Endothelial cell of umbilical vein (primary cell): ENCODE data around the gene INPP5A. TPM values are rescaled to one million over a fixed set of nuclear protein-coding genes. Genes with fewer than 3 reads are reported as not detected.

Experiments used
- BruUV-seq: library from RNA; stranded (reverse); fragments of 400-500 nt; replicated peaks from 2 replicates; lab custom pipeline; 2021; lab: Mats Ljungman, UMichigan
- CTCF ChIA-PET: fragments of 300-600, 350-600 bp; sonication (Branson Sonifier 250); formaldehyde crosslinking; loops from one replicate; lab custom pipeline; 2021; ENCODE audit warnings: antibody characterized with exemption, inconsistent platforms; lab: Charles Lee
- POLR2A ChIA-PET: fragments of 300-600, 350-600 bp; sonication (Branson Sonifier 250); formaldehyde crosslinking; loops from one replicate; lab custom pipeline; 2021; ENCODE audit warnings: antibody characterized with exemption, inconsistent platforms; lab: Charles Lee
- DNase-seq: peaks from one replicate; pipeline ENCODE4 v3.0.0-alpha.2; 2011; ENCODE audit warnings: low read depth, low spot score
- FAIRE-seq: peaks from 2 replicates; lab custom pipeline; 2011; peaks lifted over from hg19 to GRCh38; lab: Jason Lieb, UNC
- H2AFZ ChIP-seq: 2 replicates; pipeline ENCODE4 v1.6.0; 2012; ENCODE audit warnings: low read depth, low read length, control low read depth, inconsistent platforms
- H3K27ac ChIP-seq: 2 replicates; pipeline ENCODE4 v1.5.1; 2011; ENCODE audit warnings: low read depth, mild to moderate bottlenecking, control low read depth, low read length, moderate library complexity; ENCODE audit not compliant: insufficient read depth
- H3K27me3 ChIP-seq, 2 experiments: 2 replicates each; pipeline versions ENCODE4 v1.6.0 to v1.6.1; 2011; ENCODE audit warnings: low read length in 2 of 2, mixed read lengths in 1 of 2; ENCODE audit not compliant: control insufficient read depth in 2 of 2, insufficient read depth in 2 of 2
- H3K36me3 ChIP-seq, 2 experiments: 2 replicates in 1 of 2; 3 replicates in 1 of 2; pipeline ENCODE4 v1.5.1; 2011; ENCODE audit warnings: low read length in 2 of 2, mild to moderate bottlenecking in 1 of 2, moderate library complexity in 1 of 2; ENCODE audit not compliant: control insufficient read depth in 2 of 2, insufficient read depth in 2 of 2; ENCODE audit errors: extremely low read depth in 1 of 2
- H3K4me1 ChIP-seq: 3 replicates; pipeline ENCODE4 v1.5.1; 2011; ENCODE audit warnings: mild to moderate bottlenecking, low read length; ENCODE audit not compliant: control insufficient read depth, insufficient read depth; ENCODE audit errors: extremely low read depth
- H3K4me2 ChIP-seq: 2 replicates; pipeline ENCODE4 v1.6.1; 2011; ENCODE audit warnings: low read length, control low read depth, mixed read lengths; ENCODE audit not compliant: insufficient read depth
- H3K4me3 ChIP-seq, 3 experiments: fragments of 200-600 bp in 1 of 3; sonication (generic), shearing (Covaris generic) in 1 of 3; replicated peaks in 1 of 3; 2 replicates each; pipeline ENCODE4 v1.5.1; 2011 to 2016; ENCODE audit warnings: control low read depth in 3 of 3, low read length in 3 of 3, mild to moderate bottlenecking in 2 of 3, inconsistent platforms in 1 of 3, low read depth in 1 of 3, moderate library complexity in 1 of 3; ENCODE audit not compliant: insufficient read depth in 1 of 3
- H3K79me2 ChIP-seq: 2 replicates; pipeline ENCODE4 v1.6.0; 2012; ENCODE audit warnings: low read length, inconsistent platforms; ENCODE audit not compliant: control insufficient read depth, insufficient read depth
- H3K9ac ChIP-seq: replicated peaks from 2 replicates; pipeline ENCODE3; 2011; ENCODE audit warnings: low read length, control low read depth; ENCODE audit not compliant: insufficient read depth; ENCODE audit errors: extremely low read depth
- H3K9me1 ChIP-seq: replicated peaks from 3 replicates; pipeline ENCODE4 v1.6.0; 2011; ENCODE audit warnings: mild to moderate bottlenecking, low read length; ENCODE audit not compliant: control insufficient read depth, insufficient read depth; ENCODE audit errors: extremely low read depth
- H3K9me3 ChIP-seq: replicated peaks from 2 replicates; pipeline ENCODE4 v1.5.1; 2012; ENCODE audit warnings: low read length, inconsistent platforms; ENCODE audit not compliant: control insufficient read depth, insufficient read depth
- H4K20me1 ChIP-seq: replicated peaks from 2 replicates; pipeline ENCODE3; 2011; ENCODE audit warnings: mild to moderate bottlenecking, low read length; ENCODE audit not compliant: control insufficient read depth, insufficient read depth; ENCODE audit errors: extremely low read depth
- JUN ChIP-seq: IDR thresholded peaks from 2 replicates; pipeline ENCODE4 v1.6.1; 2011; ENCODE audit warnings: borderline replicate concordance, low read depth; ENCODE audit not compliant: insufficient read length, insufficient read depth
- MAX ChIP-seq: IDR thresholded peaks from 2 replicates; pipeline ENCODE4 v1.6.1; 2011; ENCODE audit not compliant: insufficient read depth, insufficient read length
- MYC ChIP-seq: IDR thresholded peaks from one replicate; pipeline ENCODE4 v1.6.1; 2011; ENCODE audit warnings: mild to moderate bottlenecking, low read depth, low read length
- POLR2AphosphoS5 ChIP-seq: IDR thresholded peaks from 2 replicates; pipeline ENCODE4 v1.6.1; 2012; ENCODE audit warnings: low read depth, mild to moderate bottlenecking, control low read depth, low read length, moderate library complexity; ENCODE audit not compliant: insufficient read depth
- dilution Hi-C: fragments of 300-500 bp; cut with MboI; formaldehyde crosslinking; loops from one replicate; pipeline ENCODE4 v1.15.0; 2019; ENCODE audit warnings: low sequenced_read_pairs; ENCODE audit not compliant: extremely low pct_ligation_motif_present
- intact Hi-C: fragments of 100-400 bp; cut with micrococcal nuclease; formaldehyde crosslinking; loops from one replicate; pipeline ENCODE4 v1.10.0; 2022
- polyA plus RNA-seq, 4 experiments: library from polyadenylated mRNA; depleted of rRNA in 3 of 4; stranded (reverse) in 3 of 4; unstranded in 1 of 4; fragments of >200 nt; gene quantifications; 2 replicates each; pipeline versions ENCODE4 v1.2.1 to v1.2.3, GENCODE V29; 2011 to 2012; ENCODE audit warnings: missing spikeins in 1 of 4
- total RNA-seq: library from RNA; stranded (reverse); gene quantifications from 2 replicates; pipeline ENCODE4 v1.2.3, GENCODE V29; 2021
- TF ChIP-seq, protein P1 (sequence below), 2 donors: IDR thresholded peaks; 1 replicate in 1 of 2; 2 replicates in 1 of 2; pipeline ENCODE4 v1.5.1; 2011; ENCODE audit warnings: low read length in 2 of 2, mild to moderate bottlenecking in 2 of 2, moderate library complexity in 2 of 2, control low read depth in 1 of 2, inconsistent platforms in 1 of 2, low read depth in 1 of 2; ENCODE audit not compliant: insufficient read depth in 1 of 2; ENCODE audit errors: extremely low read depth in 1 of 2

INPP5A gene
- total and polyA plus RNA-seq, 2 donors (not counting 3 experiments of a cell fraction or from before 2014, with no cell fraction given) = 22.9 to 33.2 TPM

- ChIA-PET CTCF (interaction anchor here (0.9 kb wide), 1 partner anchor 21 kb away, joined by 3 read pairs; no protein-coding TSS in a partner anchor), POLR2A (no interaction called here)
- DNase-seq = no peak
Measured at GRCh38 chr10:132560241-132560731, 22.7 kb downstream of the INPP5A start.

More at GRCh38 chr10:132560241-132560731, 22.7 kb downstream of the INPP5A start:
- Histone ChIP-seq H3K4me2 (no peak overlapping the region), H3K4me3 (no peak overlapping the region), H3K79me2 (peaks cover 1% of the 10 kb centered on the region), H3K27me3 (no peaks in the 10 kb centered on the region), H3K4me1 (no peaks in the 10 kb centered on the region), H3K9ac (no peak overlapping the region), H3K27ac (no peak overlapping the region), H4K20me1 (peaks cover 4% of the 10 kb centered on the region), H3K36me3 (no peaks in the 10 kb centered on the region), H3K9me1 (no peaks in the 10 kb centered on the region), H2AFZ (no peak overlapping the region), H3K9me3 (no peaks in the 10 kb centered on the region)
- dilution Hi-C loops (no loop called here), intact Hi-C loops (no loop called here)
- TF ChIP-seq, protein P1, sequence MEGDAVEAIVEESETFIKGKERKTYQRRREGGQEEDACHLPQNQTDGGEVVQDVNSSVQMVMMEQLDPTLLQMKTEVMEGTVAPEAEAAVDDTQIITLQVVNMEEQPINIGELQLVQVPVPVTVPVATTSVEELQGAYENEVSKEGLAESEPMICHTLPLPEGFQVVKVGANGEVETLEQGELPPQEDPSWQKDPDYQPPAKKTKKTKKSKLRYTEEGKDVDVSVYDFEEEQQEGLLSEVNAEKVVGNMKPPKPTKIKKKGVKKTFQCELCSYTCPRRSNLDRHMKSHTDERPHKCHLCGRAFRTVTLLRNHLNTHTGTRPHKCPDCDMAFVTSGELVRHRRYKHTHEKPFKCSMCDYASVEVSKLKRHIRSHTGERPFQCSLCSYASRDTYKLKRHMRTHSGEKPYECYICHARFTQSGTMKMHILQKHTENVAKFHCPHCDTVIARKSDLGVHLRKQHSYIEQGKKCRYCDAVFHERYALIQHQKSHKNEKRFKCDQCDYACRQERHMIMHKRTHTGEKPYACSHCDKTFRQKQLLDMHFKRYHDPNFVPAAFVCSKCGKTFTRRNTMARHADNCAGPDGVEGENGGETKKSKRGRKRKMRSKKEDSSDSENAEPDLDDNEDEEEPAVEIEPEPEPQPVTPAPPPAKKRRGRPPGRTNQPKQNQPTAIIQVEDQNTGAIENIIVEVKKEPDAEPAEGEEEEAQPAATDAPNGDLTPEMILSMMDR (IDR thresholded peaks at IDR 0.05; ENCODE audit: extremely low read depth in 1 of 2, insufficient read depth in 1 of 2, low read depth in 1 of 2, low read length in 2 of 2) = no peak
- TF ChIP-seq MYC (no peak), MAX (no peak), POLR2AphosphoS5 (no peak), JUN (no peak)
- no TSS peak for BruUV-seq
- FAIRE-seq = peak; percentile 46
